HK-2 (cell line): ENCODE results near the gene PER3.
"Not testable (repeated sequence)": the region's sequence is repeated elsewhere in the genome, so short reads cannot be mapped to it uniquely, and the experiment has no call there.

Source experiments
- DNase-seq: peaks from one replicate; pipeline ENCODE4 v3.0.0-alpha.2; 2018; ENCODE audit not compliant: unreplicated experiment

The PER3 gene

GRCh38 chr1:7778133-7778628, 5.9 kb upstream of the PER3 start:
- no peak for DNase-seq

GRCh38 chr1:7780976-7781375, 3.1 kb upstream of the PER3 start:
- DNase-seq: no peak

GRCh38 chr1:7781501-7781900, 2.6 kb upstream of the PER3 start:
- DNase-seq: no peak

- DNase-seq: no peak
Measured at GRCh38 chr1:7781923-7782495, 2.1 kb upstream of the PER3 start.

- DNase-seq: peak; percentile 70
Measured at GRCh38 chr1:7783178-7783711, 846 bp upstream of the PER3 start.

GRCh38 chr1:7784492-7785071, 491 bp downstream of the PER3 start:
- DNase-seq: no peak

GRCh38 chr1:7785108-7785507, 1.0 kb downstream of the PER3 start:
- no peak for DNase-seq

- DNase-seq: no peak
Measured at GRCh38 chr1:7786795-7787194, 2.7 kb downstream of the PER3 start.

GRCh38 chr1:7789828-7790227, 5.7 kb downstream of the PER3 start:
- DNase-seq: no peak

GRCh38 chr1:7791027-7791426, 6.9 kb downstream of the PER3 start:
- not testable (repeated sequence) for DNase-seq

GRCh38 chr1:7795406-7795805, 11.3 kb downstream of the PER3 start:
- no peak for DNase-seq

GRCh38 chr1:7805460-7805859, 21.4 kb downstream of the PER3 start:
- DNase-seq: no peak

GRCh38 chr1:7808253-7808844, 24.3 kb downstream of the PER3 start:
- no peak for DNase-seq

GRCh38 chr1:7809742-7810141, 25.7 kb downstream of the PER3 start:
- DNase-seq: no peak

GRCh38 chr1:7810395-7810794, 26.3 kb downstream of the PER3 start:
- DNase-seq: peak; percentile 37

GRCh38 chr1:7811476-7811875, 27.4 kb downstream of the PER3 start:
- DNase-seq: no peak

GRCh38 chr1:7813677-7814373, 29.7 kb downstream of the PER3 start:
- DNase-seq: no peak

- DNase-seq: no peak
Measured at GRCh38 chr1:7821282-7821681, 37.2 kb downstream of the PER3 start.

- DNase-seq: no peak
Measured at GRCh38 chr1:7824701-7825100, 40.6 kb downstream of the PER3 start.

GRCh38 chr1:7826363-7826762, 42.3 kb downstream of the PER3 start:
- DNase-seq: no peak

- DNase-seq: no peak
Measured at GRCh38 chr1:7827126-7827955, 43.2 kb downstream of the PER3 start.

- no peak for DNase-seq
Measured at GRCh38 chr1:7831458-7831857, 47.4 kb downstream of the PER3 start.
